Posterior vena cava (tissue), 2 donors: ENCODE data around the gene RRP7A. TPM values are rescaled to one million over a fixed set of nuclear protein-coding genes. Genes with fewer than 3 reads are reported as not detected.

Experiments used
- DNase-seq: peaks from one replicate; pipeline ENCODE4 v3.0.0-alpha.2; 2020; ENCODE audit warnings: low spot score
- intact Hi-C, 2 donors: fragments of 100-400 bp; cut with DNase I; formaldehyde crosslinking; loops; one replicate each; pipeline versions ENCODE4 v1.14.1 to v1.14.2; 2022 to 2023
- total RNA-seq, 2 donors: library from RNA; stranded (reverse); fragmentation: NEBNext Ultra II Directional; extraction: Animal tissue kit (Norgen Biotek cat#: 25700); gene quantifications; one replicate each; pipeline ENCODE4 v1.2.1, GENCODE V29; 2021
- donor health status: DM: yes; HTN: yes; CAD: no.
- donor health status: DM: yes; HTN: yes; CAD: no.

Gene RRP7A
- total RNA-seq, 2 donors from 2014 or later = 26.0 to 32.4 TPM

GRCh38 chr22:42462016-42462415, 57.6 kb downstream of the RRP7A start:
- DNase-seq = no peak
- intact Hi-C loops = no loop called here

DNA sequence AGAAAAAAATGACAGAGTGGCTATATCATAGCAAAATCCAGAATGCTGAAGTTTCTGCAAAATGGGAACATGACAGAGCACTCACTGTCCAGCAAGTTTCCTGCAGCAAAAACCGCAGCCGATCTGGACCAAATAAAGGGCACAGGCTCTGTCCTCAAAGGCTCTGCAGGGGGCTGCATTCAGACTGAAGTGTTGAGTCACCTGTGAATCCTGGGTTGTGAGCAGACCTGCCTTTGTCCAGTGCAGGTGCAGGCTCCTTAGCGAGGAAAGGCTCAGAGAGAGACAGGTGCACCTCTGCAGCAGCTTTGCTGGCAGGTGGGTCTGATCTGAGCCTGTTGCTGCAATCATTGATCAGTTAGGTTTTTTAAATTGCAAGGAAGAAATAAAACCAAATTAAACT, 58.1 kb downstream of the RRP7A start:
- no peak for DNase-seq
- intact Hi-C loops = no loop called here

Other genes with a start within 250 kb of the RRP7A start
- 10 to 100 TPM; 26.9 to 27.2 TPM for gene TCF20, start 249.1 kb downstream of the RRP7A start, total RNA-seq
- 1 to 10 TPM; 3.7 to 6.7 TPM for gene NFAM1, start 87.4 kb downstream of the RRP7A start, total RNA-seq
- gene SERHL2, start 34.2 kb upstream of the RRP7A start, total RNA-seq = 1 to 10 TPM; 1.3 to 2.0 TPM
- gene POLDIP3, start 95.1 kb upstream of the RRP7A start, total RNA-seq = 10 to 100 TPM; 42.8 to 47.5 TPM
- 1 to 10 TPM in 1 of 2 donors, under 1 TPM in 1; 0.56 to 2.0 TPM for gene ATP5MGL, start 120.8 kb upstream of the RRP7A start, total RNA-seq
- gene CYB5R3, start 129.6 kb upstream of the RRP7A start, total RNA-seq = 100 to 1,000 TPM; 443 to 468 TPM
- gene A4GALT, start 201.1 kb upstream of the RRP7A start, total RNA-seq = 10 to 100 TPM; 42.2 to 59.8 TPM